GM18867 (cell line): ENCODE measurements around the gene GRAMD1B.
"Not testable (repeated sequence)": the region's sequence is repeated elsewhere in the genome, so short reads cannot be mapped to it uniquely, and the experiment has no call there.

ENCODE experiments used
- ATAC-seq: cut with Tn5 transposase; IDR thresholded peaks from one replicate; pipeline ENCODE4 v1.9.1; 2021; ENCODE audit warnings: mild to moderate bottlenecking, moderate library complexity; ENCODE audit not compliant: unreplicated experiment

GRAMD1B gene

DNA sequence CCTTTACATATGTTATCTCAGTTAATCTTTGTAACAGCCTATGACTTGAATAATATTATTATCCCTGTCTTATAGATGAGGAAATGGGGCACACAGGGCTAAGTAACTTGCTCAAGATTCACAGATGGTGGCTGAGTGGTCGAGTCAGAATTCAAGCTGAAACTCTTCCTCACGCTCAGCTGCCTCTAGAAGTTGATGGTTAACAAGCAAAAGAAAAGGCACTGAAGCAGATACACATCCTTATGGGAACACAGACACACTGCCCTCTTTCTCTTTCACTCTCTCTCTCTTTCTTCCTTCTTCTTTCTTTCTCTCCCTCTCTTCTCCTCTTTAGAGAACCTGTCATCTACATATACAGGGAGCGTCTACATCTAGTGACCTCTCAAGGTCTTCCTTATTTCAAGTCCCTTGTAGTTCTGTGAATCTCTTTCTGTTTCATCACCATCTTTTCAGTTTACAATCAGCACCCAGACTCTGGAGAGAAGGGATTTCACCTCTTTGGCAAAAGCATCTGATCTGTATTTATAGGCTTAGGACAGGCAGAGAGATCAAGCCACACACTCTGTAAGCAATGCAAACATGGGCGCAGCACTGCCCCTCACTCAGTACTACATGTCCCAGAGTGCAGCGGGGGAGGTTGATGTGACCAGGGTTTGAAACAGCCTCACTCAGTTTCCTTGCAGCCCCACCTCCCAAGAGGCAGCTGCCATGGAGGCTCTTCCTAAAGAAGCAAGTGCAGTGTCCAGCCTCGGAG lies 75.7 kb downstream of the GRAMD1B start:
- peak; percentile 35 for ATAC-seq

DNA sequence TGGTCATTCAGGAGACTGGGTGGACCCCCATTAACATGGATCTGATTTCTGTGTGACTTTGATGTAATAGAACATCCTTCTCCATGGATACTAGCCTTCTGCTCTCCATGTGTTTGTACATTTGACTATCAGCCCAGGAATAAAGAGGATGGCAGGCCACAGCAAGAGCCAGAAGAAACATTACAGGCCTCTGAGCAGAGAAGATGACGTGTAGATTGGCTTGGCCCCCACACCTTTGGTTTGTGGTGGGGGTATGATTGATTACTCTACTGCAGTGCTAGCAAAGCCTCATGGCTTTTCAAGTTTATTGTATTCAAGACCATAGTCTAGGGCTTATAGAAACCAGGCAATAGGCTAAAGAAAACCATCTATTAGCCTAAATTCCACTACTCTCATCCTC lies 77.0 kb downstream of the GRAMD1B start:
- no peak for ATAC-seq

- ATAC-seq = no peak
These were observed 79.9 kb downstream of the GRAMD1B start for GRCh38 chr11:123509737-123510578.

DNA sequence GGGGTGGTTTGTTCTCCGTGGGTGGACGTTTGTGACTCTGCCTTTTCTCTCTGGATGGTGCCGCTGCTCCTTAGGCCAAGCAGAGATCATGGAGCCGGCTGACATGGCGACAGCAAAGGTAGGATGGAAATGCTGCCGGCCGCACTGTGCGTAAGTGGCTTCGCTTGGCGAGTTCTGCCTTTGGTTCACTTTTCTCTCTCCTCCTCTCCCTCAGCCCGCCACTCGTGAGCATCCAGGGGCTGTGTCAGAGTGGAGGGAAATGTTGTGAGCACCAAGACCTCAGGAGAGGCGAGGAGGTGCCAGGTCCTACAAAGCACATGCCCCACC lies 80.5 kb downstream of the GRAMD1B start:
- no peak for ATAC-seq

DNA sequence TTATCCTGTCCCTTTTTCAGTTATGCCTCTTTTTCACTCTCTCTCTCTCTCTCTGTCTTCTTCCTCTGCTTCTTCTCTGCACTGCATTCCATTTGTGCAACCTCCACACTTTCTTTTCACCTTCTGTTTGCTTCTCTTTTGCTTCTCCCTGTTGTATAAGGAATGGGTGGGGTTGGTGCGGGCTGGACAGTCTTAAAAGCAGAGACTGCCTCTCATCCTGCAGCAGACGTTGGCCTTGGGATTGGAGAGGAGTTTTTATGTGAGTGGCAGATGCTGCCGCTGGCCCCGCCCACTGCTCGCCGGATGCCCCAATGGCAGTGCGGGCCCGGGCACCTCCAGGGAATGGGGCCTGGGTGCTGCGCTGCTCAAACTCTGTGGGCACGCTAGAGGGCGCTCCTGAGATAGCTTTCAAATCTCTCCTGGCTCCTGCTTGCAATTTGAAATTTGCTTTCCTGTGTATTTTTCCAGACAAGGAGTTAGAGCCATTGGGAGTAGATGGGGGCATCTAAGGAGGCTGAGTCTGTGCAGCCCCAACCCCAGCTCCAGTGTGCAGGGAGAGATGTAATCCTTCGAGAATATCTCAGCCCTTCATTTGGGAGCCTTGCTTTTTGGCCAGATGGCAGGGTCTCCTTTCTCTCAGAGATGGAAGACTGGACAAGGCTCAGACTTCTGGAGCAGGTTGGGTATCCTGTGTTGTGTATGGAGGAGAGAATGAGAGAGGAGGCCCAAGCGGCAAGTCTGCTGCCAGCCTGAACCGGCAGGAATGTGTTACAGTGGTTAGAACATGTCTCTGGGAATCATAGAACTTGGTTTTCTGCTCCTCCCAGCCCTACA lies 81.2 kb downstream of the GRAMD1B start:
- peak; percentile 96 for ATAC-seq

DNA sequence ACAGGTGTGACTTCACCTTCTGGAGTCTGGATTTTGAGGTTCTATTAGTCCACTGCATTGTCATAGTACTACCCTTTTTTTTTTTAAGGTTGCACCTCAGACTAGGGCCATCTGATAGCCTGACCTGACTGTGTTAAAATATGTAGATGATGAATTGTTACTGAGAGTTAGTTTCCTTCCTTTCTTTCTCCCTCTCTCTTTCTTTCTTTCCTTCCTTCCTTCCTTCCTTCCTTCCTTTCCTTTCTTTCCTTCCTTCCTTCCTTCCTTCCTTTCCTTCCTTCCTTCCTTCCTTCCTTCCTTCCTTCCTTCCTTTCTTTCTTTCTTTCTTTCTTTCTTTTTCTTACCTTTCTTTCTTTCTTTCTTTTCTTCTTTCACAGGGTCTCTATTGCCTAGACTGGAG lies 83.2 kb downstream of the GRAMD1B start:
- not testable (repeated sequence) for ATAC-seq

- ATAC-seq = no peak
These were observed 86.2 kb downstream of the GRAMD1B start for GRCh38 chr11:123516238-123516637.

DNA sequence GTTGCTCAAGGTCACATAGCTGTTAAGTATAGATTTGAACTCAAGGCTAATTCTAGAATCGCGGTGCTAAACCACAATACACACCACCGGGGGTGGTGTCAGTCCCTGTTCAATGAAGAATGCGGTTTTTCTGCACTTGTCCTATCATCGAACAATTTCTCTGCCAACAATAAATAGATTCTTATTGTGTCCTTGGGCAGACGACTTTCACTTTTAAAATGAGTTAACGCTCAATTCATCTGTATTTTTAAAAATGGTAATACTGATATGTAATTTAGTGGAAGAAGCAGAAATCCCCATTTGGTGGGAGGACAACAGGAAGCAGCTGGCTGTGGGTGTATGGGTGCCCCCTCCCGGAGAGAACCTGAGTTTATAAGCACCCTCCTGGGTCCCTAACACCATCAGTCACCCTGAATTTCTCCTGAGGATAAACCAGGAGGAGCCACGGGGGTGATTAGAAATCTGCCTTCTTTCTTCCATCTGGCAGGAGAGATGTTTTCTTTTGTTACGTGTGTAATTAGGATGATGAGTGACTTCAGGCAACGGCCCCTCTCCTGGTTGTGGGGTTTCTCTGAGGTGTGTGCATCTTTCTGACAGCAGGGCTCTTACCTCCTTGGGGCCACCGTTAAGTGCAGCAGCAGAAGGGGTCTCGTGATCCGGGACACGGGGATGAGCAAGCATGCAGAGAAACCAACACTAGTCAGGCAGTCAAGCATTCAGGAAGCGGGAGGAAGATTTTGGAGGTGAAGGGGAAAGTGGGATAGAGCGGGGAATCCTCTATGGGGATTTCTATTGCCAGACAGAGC lies 87.7 kb downstream of the GRAMD1B start:
- ATAC-seq = no peak

GRCh38 chr11:123518496-123519054 lies 88.5 kb downstream of the GRAMD1B start:
- no peak for ATAC-seq

DNA sequence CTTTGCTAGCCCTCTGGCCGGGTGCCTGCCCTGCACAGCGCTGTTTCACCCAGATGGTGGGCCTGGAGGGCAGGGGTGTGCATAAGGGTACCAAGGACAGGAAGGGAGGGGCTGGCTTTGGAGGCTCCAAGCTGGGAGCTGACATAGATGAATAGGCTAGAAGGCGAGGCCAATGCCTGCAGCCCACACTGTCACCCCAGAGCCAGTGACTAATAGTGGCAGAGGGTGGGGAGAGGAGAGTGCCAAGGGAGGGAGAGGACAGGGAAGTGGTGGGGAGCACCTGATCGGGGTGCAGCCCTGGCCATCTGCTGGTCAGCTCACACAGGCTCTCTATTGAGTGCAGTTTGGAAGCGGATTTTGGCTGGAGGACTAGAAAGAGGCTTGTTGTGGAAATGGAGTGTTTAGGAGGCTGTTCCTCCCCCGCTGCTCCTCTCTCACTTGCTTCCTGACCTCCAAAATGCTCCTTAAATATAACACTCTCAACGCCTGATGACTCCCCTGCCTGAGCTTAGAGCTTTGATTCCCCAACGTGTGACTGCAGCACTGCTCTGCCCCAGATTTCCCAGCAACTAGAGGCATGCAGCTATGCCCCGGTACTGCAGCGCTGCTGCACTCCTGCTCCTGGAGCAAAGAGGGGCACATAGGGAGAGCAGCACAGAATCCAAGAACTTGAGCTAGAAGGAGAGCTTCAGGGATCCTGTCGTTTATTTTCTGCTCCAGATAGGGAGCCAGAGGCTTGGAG lies 89.2 kb downstream of the GRAMD1B start:
- ATAC-seq = no peak

GRCh38 chr11:123519797-123520193 lies 89.7 kb downstream of the GRAMD1B start:
- ATAC-seq = no peak

DNA sequence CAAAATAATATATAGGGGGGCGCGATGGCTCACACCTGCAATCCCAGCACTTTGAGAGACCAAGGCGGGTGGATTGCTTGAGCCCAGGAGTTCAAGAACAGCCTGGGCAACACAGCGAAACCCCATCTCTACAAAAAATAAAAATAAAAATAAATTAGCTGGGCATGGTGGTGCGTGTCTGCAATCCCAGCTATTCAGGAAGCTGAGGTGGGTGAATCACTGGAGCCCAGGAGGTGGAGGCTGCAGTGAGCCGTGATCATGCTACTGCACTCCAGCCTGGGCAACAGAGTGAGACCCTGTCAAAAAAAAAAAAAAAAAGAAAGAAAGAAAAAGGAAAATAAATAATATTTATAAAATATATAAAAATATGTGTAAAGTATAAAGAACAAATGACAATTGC lies 90.4 kb downstream of the GRAMD1B start:
- not testable (repeated sequence) for ATAC-seq

DNA sequence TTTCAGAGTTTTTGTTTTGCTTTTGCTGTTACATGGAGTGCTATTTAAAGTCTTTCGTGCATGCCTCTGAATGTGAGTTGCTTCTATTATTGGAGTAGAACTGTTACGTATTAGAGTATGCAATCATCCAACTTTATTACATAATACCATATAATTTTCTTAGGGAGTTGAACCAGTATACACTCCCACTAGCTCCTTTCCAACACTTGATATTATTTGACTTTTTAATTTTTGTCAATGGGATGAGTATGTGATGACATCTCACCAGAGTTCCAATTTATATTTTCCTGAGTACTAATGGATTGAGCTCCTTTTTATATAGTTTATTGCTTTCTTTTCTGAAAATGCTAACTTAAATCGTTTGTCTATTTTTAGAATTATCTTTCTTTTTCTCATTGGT lies 90.9 kb downstream of the GRAMD1B start:
- no peak for ATAC-seq

DNA sequence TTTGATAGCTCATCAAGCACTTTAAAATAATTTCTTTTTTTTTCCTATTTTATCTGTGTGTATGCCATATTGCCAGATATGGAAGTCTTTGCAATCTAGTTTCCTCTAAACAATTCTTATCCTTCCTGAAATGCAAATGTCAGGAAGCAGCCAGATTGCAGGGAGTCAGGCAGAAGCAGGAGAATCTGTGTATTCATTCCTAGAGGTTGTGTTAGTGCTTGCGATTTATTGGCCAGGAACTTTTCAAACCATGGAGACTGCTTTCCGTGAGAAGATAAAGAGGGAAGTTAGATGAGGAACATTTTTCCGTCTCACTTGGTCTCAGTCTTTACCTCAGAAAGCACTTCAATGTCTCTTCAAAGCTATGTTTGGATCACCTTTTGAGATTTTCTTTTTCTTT lies 91.9 kb downstream of the GRAMD1B start:
- no peak for ATAC-seq

DNA sequence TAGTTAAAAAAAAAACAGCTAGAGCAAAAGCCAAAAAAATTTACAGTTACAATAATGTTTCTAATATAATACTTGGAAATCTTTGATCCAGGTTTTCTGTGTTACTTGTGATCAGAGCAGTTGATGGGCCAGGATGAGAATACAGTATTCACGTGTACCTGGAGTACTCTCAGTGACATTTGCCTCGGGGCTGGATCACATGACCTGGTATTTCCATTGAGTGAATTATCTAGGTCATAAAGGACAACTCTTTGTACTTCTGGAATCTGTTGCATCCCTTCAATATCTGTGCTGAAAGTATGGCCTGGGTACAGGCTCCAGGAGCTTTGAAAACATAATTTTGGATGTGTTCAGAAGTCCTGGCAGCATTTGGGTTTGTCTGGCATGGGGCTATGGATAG lies 93.5 kb downstream of the GRAMD1B start:
- no peak for ATAC-seq

GRCh38 chr11:123525097-123525496 lies 95.0 kb downstream of the GRAMD1B start:
- ATAC-seq = no peak

DNA sequence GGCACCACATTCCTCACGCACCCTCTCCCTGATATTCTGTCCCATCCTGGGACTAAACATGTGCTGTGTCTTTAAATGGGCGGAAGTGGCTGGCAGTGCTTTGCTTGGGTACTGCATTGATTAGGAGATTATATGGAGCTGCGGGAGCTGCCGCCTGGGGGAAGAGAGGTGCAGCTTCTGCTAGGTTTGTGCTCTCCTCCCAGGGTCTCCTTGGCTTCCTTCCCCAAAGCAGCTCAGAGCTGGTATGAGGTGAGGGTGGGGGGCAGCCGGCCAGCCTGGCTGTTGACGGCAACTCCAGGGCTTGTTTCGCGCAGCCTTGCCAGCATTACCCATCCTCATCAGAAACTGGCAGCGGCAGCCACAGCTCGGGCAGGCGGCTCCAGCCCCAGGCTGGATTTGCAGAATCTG lies 95.4 kb downstream of the GRAMD1B start:
- ATAC-seq = no peak

DNA sequence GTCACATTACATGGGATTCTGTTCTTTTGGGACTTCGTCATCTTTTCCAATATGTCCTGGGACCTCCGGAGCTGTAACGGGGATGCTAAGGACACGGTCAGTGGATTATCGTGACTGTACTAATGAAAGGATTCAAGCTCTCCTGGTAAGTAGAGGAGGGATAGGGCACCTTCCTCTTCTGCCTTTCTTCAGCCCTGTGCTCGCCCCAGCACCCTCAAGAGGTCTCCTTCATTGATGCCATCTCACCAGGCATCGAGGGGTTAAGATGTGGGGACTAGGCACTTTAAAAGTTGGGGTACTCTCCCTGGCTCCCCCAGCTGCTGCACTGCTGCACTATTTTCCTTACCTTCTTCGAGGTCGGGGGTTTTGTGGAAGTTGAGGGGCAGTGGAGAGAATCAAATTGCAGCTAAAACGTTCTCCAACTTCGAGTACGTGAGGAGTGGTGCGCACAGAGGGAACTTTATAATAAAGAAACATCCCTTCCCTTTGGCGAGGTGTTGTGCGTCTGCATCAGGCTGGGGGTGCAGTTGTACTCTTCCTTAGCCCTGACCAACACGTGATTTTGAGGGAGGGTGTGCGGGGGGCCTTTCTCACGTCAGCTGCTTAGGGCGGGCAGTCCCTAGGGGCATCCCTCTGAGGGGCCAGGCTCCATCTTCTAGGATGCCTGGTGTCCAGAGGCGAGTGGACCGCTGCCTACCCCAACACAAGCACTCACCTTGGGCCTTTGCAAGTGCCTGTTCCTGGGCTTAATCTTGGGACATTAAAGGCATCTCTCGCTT lies 96.1 kb downstream of the GRAMD1B start:
- ATAC-seq = no peak

- ATAC-seq = no peak
These were observed 96.8 kb downstream of the GRAMD1B start for GRCh38 chr11:123526918-123527317.
